Mesothelial cell of epicardium (in vitro differentiated cells): ENCODE data around the gene RANBP17. TPM values are rescaled to one million over a fixed set of nuclear protein-coding genes. Genes with fewer than 3 reads are reported as not detected.
"Not testable (repeated sequence)": the region's sequence is repeated elsewhere in the genome, so short reads cannot be mapped to it uniquely, and the experiment has no call there.

Experiments
- DNase-seq, 2 experiments: peaks; one replicate each; pipeline ENCODE4 v3.0.0; 2021; ENCODE audit warnings: low spot score in 2 of 2; ENCODE audit not compliant: unreplicated experiment in 2 of 2
- H3K27ac Mint-ChIP-seq: 2 replicates; pipeline ENCODE4 v1.8.0; 2021; ENCODE audit warnings: mixed read lengths
- H3K27me3 Mint-ChIP-seq: 2 replicates; pipeline ENCODE4 v1.8.0; 2021; ENCODE audit warnings: low read depth, mixed read lengths
- H3K36me3 Mint-ChIP-seq: 2 replicates; pipeline ENCODE4 v1.8.0; 2021; ENCODE audit warnings: mixed read lengths
- H3K4me1 Mint-ChIP-seq: 2 replicates; pipeline ENCODE4 v1.8.0; 2021; ENCODE audit warnings: mixed read lengths
- H3K4me3 Mint-ChIP-seq: 2 replicates; pipeline ENCODE4 v1.8.0; 2021; ENCODE audit warnings: mild to moderate bottlenecking, moderate library complexity, mixed read lengths
- H3K9me3 Mint-ChIP-seq: 2 replicates; pipeline ENCODE4 v1.8.0; 2021; ENCODE audit warnings: mixed read lengths
- total RNA-seq: library from RNA; stranded (reverse); gene quantifications from 3 replicates; pipeline ENCODE4 v1.2.1, GENCODE V29; 2021
- TF ChIP-seq, protein P1 (sequence below): fragments of 200-600 bp; sonication (generic); IDR thresholded peaks from one replicate; pipeline ENCODE4 v1.5.0; 2021; ENCODE audit warnings: antibody characterized with exemption; ENCODE audit not compliant: unreplicated experiment

RANBP17 gene
- total RNA-seq, 1 donor from 2014 or later, result 60.8 TPM

DNA sequence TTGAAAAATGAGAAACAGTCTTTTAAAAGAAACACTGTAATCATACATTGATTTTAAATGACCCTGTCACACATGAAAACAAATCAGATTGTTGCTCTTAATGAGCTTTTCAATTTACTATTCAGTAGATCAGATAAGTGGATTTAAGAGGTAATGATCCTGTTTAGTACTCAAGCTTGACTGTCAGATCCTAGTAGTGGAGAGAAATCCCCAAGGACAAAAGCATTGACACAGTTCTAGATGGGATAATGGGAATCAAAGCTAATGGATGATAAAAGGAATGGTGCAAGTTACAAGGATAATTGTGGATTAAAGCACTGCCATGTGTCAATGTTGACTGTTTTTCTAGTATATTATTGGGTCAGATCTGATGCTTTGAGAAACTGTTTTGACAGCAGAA is 304.9 kb downstream of the RANBP17 start:
- Mint-ChIP-seq H3K36me3 (no peaks in the 10 kb centered on the region), H3K4me1 (peaks cover 3% of the 10 kb centered on the region), H3K4me3 (no peak overlapping the region), H3K9me3 (no peaks in the 10 kb centered on the region), H3K27ac (no peak overlapping the region), H3K27me3 (no peaks in the 10 kb centered on the region)
- TF ChIP-seq, protein P1, sequence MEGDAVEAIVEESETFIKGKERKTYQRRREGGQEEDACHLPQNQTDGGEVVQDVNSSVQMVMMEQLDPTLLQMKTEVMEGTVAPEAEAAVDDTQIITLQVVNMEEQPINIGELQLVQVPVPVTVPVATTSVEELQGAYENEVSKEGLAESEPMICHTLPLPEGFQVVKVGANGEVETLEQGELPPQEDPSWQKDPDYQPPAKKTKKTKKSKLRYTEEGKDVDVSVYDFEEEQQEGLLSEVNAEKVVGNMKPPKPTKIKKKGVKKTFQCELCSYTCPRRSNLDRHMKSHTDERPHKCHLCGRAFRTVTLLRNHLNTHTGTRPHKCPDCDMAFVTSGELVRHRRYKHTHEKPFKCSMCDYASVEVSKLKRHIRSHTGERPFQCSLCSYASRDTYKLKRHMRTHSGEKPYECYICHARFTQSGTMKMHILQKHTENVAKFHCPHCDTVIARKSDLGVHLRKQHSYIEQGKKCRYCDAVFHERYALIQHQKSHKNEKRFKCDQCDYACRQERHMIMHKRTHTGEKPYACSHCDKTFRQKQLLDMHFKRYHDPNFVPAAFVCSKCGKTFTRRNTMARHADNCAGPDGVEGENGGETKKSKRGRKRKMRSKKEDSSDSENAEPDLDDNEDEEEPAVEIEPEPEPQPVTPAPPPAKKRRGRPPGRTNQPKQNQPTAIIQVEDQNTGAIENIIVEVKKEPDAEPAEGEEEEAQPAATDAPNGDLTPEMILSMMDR, result no peak
- DNase-seq, result no peak

DNA sequence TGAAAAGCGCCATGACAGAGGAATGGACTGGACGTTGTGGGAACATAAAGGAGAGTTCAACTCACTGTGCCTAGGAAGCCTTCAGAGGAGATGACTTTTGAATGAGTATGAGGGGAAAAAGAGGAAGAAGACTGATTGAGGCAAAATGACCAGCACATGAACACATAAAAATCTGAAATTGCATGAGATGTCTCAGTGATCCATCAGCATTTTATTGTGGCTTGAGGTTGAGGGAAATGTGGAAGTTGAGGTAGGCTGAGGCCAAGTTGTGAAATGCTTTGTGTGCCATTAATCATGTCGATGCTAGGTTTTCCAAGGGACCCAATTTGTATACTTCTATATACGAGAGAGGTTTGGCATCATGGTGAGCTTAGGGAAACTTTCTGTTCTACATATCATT is 306.4 kb downstream of the RANBP17 start:
- H3K4me1 Mint-ChIP-seq, result peaks cover 3% of the 10 kb centered on the region

DNA sequence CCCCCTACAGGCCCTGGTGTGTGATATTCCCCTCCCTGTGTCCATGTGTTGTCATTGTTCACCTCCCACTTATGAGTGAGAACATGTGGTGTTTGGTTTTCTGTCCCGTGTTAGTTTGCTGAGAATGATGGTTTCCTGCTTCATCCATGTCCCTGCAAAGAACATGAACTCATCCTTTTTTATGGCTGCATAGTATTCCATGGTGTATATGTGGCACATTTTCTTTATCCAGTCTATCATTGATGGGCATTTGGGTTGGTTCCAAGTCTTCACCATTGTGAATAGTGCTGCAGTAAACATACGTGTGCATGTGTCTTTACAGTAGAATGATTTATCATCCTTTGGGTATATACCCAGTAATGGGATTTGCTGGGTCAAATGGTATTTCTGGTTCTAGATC is 313.1 kb downstream of the RANBP17 start:
- H3K4me3 Mint-ChIP-seq, H3K27me3 Mint-ChIP-seq, H3K27ac Mint-ChIP-seq, DNase-seq: not testable (repeated sequence)
- Mint-ChIP-seq H3K9me3 (peaks cover 19% of the 10 kb centered on the region), H3K4me1 (peaks cover 20% of the 10 kb centered on the region), H3K36me3 (peaks cover 20% of the 10 kb centered on the region)

More for the DNA sequence above, 306.4 kb downstream of the RANBP17 start:
- Mint-ChIP-seq H3K27ac (no peak overlapping the region), H3K27me3 (no peaks in the 10 kb centered on the region), H3K9me3 (no peaks in the 10 kb centered on the region), H3K36me3 (no peaks in the 10 kb centered on the region), H3K4me3 (no peak overlapping the region)
- DNase-seq, result no peak
- TF ChIP-seq, protein P1, result no peak

DNA sequence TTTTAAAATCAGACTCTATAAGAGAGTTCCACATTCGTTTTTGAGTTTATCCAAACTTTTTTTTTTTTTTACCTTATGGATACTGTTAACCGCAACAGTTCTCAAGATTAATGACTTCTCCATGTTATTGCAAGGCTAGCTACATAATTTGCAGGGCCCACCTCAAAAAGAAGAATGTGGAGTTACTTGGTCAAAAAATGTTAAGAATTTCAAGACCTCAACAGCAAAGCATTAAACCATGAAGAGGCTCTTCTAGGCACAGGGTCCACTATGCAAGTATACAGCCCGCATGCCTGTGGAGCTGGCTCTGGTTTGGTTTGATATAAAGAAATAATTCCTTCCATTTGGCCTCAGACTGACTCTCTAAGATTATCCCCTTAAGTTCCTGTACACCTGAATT is 313.9 kb downstream of the RANBP17 start:
- H3K4me3 Mint-ChIP-seq, result no peak overlapping the region
- no peak for DNase-seq
- H3K27ac Mint-ChIP-seq, result peak overlapping the region; percentile 83
- peaks cover 20% of the 10 kb centered on the region for H3K4me1 Mint-ChIP-seq
- peaks cover 19% of the 10 kb centered on the region for H3K9me3 Mint-ChIP-seq
- TF ChIP-seq, protein P1, result no peak
- H3K36me3 Mint-ChIP-seq, result peaks cover 20% of the 10 kb centered on the region
- H3K27me3 Mint-ChIP-seq, result no peaks in the 10 kb centered on the region

DNA sequence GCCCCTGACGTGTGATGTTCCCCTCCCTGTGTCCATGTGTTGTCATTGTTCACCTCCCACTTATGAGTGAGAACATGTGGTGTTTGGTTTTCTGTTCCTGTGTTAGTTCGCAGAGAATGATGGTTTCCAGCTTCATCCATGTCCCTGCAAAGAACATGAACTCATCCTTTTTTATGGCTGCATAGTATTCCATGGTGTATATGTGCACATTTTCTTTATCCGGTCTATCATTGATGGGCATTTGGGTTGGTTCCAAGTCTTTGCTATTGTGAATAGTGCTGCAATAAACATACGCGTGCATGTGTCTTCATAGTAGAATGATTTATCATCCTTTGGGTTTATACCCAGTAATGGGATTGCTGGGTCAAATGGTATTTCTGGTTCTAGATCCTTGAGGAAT is 316.4 kb downstream of the RANBP17 start:
- H3K36me3 Mint-ChIP-seq, result peaks cover 21% of the 10 kb centered on the region
- not testable (repeated sequence) for DNase-seq, H3K4me3 Mint-ChIP-seq, H3K27ac Mint-ChIP-seq, H3K27me3 Mint-ChIP-seq
- peaks cover 20% of the 10 kb centered on the region for H3K4me1 Mint-ChIP-seq
- H3K9me3 Mint-ChIP-seq, result peaks cover 19% of the 10 kb centered on the region

DNA sequence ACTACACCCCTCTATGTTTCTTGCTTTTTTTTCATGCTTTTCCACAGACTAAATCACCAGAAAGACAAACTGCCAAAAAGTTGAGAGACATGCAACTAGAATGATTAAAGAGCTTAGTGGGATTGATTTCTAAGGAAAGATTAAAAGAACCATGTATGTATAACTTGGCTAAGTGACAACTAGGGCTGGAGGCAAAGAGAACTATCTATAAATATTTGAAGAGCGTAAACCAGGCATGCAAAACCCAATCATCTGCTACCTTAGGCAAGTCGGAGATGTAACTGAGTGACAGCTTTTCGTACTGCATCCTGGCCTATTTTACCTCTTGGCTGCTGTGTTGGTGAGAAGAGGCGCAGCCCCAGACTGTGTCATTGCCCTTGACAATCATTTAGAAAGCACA is 326.2 kb downstream of the RANBP17 start:
- Mint-ChIP-seq H3K4me3 (no peak overlapping the region), H3K27ac (no peak overlapping the region), H3K27me3 (no peaks in the 10 kb centered on the region), H3K9me3 (peaks cover 21% of the 10 kb centered on the region), H3K36me3 (peaks cover 30% of the 10 kb centered on the region), H3K4me1 (peaks cover 2% of the 10 kb centered on the region)
- TF ChIP-seq, protein P1, result no peak
- no peak for DNase-seq

DNA sequence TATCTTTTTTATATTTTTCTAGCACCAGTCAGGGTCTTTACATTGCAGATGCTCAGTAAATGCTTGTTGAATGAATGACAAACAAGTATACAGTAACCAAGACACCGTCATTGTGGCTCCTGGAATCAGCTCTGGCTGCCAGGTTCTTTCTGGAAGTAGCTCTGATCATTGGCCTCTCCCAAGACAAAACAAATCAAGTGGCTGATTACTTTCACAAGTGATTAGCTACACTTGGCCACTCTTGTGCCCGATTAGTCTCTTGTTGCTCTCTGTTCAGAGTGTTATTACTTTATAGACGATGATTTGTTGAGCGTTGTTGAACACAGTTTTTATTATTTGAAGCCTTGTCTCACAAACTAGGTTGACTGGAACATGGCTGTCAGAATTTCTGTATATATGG is 327.6 kb downstream of the RANBP17 start:
- H3K36me3 Mint-ChIP-seq, result peaks cover 23% of the 10 kb centered on the region
- H3K4me1 Mint-ChIP-seq, result peaks cover 2% of the 10 kb centered on the region
- DNase-seq, result no peak
- no peaks in the 10 kb centered on the region for H3K27me3 Mint-ChIP-seq
- TF ChIP-seq, protein P1, result no peak
- H3K27ac Mint-ChIP-seq, result no peak overlapping the region
- no peak overlapping the region for H3K4me3 Mint-ChIP-seq
- peaks cover 11% of the 10 kb centered on the region for H3K9me3 Mint-ChIP-seq
